GM06990 (cell line): ENCODE results near the gene GRHL3.
A peak's percentile ranks its signal among the peaks of the same experiment; 100 is the strongest.

Experiments
- DNase-seq: peaks from one replicate; pipeline ENCODE4 v3.0.0-alpha.2; 2011; ENCODE audit not compliant: insufficient read length; ENCODE audit errors: extremely low read depth
- H3K27me3 ChIP-seq: replicated peaks from 2 replicates; pipeline ENCODE4 v1.6.0; 2011; ENCODE audit warnings: low read length; ENCODE audit not compliant: control insufficient read depth, insufficient read depth
- H3K36me3 ChIP-seq: 2 replicates; pipeline ENCODE4 v1.5.1; 2011; ENCODE audit warnings: low read length; ENCODE audit not compliant: control insufficient read depth, insufficient read depth
- H3K4me3 ChIP-seq: replicated peaks from 2 replicates; pipeline ENCODE4 v1.5.1; 2011; ENCODE audit warnings: low read depth, mild to moderate bottlenecking, control low read depth, low read length
- TF ChIP-seq, protein P1 (sequence below): IDR thresholded peaks from 2 replicates; pipeline ENCODE4 v1.5.1; 2011; ENCODE audit warnings: low read length, control low read depth, mild to moderate bottlenecking, inconsistent platforms; ENCODE audit not compliant: insufficient read depth, poor library complexity, severe bottlenecking

The GRHL3 gene

GRCh38 chr1:24348196-24348595, 29.0 kb downstream of the GRHL3 start:
- Histone ChIP-seq H3K27me3 (no peaks in the 10 kb centered on the region), H3K36me3 (no peaks in the 10 kb centered on the region; the same call in 1 of the 2 replicates), H3K4me3 (no peak overlapping the region)
- no peak for DNase-seq
- TF ChIP-seq, protein P1, sequence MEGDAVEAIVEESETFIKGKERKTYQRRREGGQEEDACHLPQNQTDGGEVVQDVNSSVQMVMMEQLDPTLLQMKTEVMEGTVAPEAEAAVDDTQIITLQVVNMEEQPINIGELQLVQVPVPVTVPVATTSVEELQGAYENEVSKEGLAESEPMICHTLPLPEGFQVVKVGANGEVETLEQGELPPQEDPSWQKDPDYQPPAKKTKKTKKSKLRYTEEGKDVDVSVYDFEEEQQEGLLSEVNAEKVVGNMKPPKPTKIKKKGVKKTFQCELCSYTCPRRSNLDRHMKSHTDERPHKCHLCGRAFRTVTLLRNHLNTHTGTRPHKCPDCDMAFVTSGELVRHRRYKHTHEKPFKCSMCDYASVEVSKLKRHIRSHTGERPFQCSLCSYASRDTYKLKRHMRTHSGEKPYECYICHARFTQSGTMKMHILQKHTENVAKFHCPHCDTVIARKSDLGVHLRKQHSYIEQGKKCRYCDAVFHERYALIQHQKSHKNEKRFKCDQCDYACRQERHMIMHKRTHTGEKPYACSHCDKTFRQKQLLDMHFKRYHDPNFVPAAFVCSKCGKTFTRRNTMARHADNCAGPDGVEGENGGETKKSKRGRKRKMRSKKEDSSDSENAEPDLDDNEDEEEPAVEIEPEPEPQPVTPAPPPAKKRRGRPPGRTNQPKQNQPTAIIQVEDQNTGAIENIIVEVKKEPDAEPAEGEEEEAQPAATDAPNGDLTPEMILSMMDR = no peak

DNA sequence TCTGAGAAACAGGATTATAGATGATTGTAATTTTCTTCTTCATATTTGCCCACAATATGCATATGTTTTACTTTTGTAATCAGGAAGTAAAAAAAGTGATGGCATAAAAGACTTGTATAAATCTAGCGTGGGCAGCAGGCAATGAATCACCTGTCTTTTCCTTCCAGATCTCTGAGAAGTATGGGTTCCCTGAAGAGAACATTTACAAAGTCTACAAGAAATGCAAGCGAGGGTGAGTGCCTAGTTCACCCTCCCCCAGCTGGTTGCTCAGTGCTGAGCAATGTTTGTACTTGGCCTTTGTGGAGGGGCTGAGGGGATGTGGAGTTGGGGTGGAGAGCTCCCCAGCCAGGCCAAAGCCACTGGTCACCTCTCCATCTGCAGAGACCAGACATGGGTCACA, 30.7 kb downstream of the GRHL3 start:
- TF ChIP-seq, protein P1 = no peak
- Histone ChIP-seq H3K36me3 (no peaks in the 10 kb centered on the region; the same call in 1 of the 2 replicates), H3K27me3 (no peaks in the 10 kb centered on the region), H3K4me3 (no peak overlapping the region)
- no peak for DNase-seq

GRCh38 chr1:24351247-24351646, 32.1 kb downstream of the GRHL3 start:
- H3K4me3 ChIP-seq = no peak overlapping the region
- no peaks in the 10 kb centered on the region; the same call in 1 of the 2 replicates for H3K36me3 ChIP-seq
- no peaks in the 10 kb centered on the region for H3K27me3 ChIP-seq
- DNase-seq = peak; percentile 43
- TF ChIP-seq, protein P1 = no peak

DNA sequence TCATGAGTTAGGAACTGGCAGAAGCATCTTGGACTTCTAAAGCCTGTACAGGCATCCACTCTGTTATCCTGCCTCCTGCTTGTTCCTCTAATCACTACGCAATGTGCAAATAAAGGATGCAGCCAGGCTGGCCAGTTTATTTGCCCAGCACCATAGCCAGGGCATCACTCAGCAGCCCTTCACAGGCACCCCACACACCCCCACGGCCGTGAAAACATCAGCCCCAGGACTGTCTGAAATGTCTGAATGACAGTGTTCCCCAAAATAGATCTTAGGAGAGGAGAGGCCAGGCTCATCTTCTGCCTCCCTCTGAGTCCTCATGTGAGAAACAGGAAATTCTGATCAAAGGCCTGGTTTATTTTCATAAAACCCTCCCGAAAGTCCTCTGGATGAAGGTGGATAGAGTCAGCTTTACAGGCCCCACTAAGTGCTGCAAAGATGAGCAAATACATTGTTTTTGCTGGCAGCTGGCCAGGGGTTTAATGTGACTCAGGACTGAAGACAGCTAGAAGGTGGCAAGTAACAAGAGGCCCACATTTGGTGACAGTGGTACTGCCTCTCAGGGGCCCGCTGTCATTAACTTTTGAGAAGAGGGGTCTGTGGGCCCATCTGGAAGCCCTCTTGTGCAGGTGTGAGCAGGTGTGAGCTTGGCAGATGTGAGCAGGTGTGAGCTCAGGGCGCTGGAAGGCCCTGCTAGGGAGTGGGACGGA, 32.9 kb downstream of the GRHL3 start:
- Histone ChIP-seq H3K27me3 (no peaks in the 10 kb centered on the region), H3K4me3 (no peak overlapping the region), H3K36me3 (no peaks in the 10 kb centered on the region; the same call in 1 of the 2 replicates)
- no peak for DNase-seq
- TF ChIP-seq, protein P1 = no peak

DNA sequence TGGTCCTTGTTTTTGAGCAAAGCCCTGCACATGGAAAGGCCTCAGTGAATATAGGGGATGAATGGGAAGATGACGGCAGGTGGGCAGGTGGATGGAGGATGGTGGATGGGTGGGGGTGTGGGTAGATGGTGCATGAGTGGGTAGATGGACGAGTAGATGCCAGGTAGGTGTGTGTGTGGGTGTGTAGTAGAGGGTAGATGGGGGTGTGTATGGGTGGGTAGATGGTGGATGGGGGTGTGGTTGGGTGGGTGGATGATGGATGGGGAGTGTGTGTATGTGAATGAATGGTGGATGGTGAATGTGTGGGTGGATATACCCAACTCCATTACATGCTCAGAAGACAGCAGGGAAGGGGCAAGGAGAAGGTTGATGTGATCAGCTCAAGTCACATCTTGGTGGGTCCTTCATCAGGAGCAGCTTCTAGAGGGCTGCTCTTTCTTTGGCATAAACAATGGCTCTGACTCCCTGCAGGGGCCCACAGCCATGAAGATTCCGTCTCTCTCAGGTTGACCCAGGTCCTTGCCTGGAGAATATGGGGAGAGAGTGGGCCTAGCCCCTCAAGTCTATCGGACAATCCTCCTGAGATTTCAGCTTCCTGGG, 34.2 kb downstream of the GRHL3 start:
- no peak overlapping the region for H3K4me3 ChIP-seq
- DNase-seq = no peak
- H3K36me3 ChIP-seq = peaks cover 2% of the 10 kb centered on the region
- TF ChIP-seq, protein P1 = no peak
- H3K27me3 ChIP-seq = no peaks in the 10 kb centered on the region

DNA sequence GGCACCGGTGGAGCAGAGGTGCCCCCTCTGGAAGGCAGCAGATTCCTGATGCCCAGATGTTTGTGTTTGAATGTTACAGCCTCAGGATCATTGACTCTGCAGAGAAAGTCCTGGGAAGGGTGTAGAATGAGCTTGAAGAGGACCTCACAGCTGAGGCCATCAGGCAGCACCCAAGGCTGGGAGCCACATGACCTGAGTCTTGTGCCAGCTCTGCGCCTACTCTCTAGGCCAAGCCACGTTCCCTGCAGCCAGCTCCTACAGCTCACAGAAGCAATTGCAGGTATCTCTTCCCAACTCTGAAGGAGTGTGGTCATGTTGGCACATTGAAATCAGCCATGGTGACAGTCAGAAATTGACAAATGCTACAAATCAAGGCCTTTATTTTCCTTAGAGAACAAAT, 36.3 kb downstream of the GRHL3 start:
- no peak overlapping the region for H3K4me3 ChIP-seq
- no peaks in the 10 kb centered on the region for H3K27me3 ChIP-seq
- no peak for DNase-seq
- TF ChIP-seq, protein P1 = no peak
- peaks cover 2% of the 10 kb centered on the region for H3K36me3 ChIP-seq
